Right atrium auricular region (tissue), 2 donors: ENCODE measurements around the gene PTEN. TPM values are rescaled to one million over a fixed set of nuclear protein-coding genes. Genes with fewer than 3 reads are reported as not detected.
"Not testable (repeated sequence)": the region's sequence is repeated elsewhere in the genome, so short reads cannot be mapped to it uniquely, and the experiment has no call there.

Source experiments
- DNase-seq: peaks from one replicate; pipeline ENCODE4 v3.0.0-alpha.2; 2019; ENCODE audit warnings: low spot score
- H3K27ac ChIP-seq, 2 donors: fragments of 200-600 bp; sonication (generic); 1 replicate in 1 of 2; 2 replicates in 1 of 2; pipeline ENCODE4 v1.5.1; 2016 to 2019
- H3K27me3 ChIP-seq, 2 donors: fragments of 200-600 bp; sonication (generic); one replicate each; pipeline versions ENCODE4 v1.5.1 to v1.6.0; 2017 to 2019
- H3K36me3 ChIP-seq: fragments of 200-600 bp; sonication (generic); one replicate; pipeline ENCODE4 v1.5.1; 2016
- H3K4me1 ChIP-seq, 2 donors: fragments of 200-600 bp; sonication (generic); one replicate each; pipeline versions ENCODE4 v1.5.1 to v1.6.0; 2017 to 2019
- H3K4me3 ChIP-seq, 2 donors: fragments of 200-600 bp; sonication (generic); 1 replicate in 1 of 2; 2 replicates in 1 of 2; pipeline ENCODE4 v1.5.1; 2017 to 2019; ENCODE audit warnings: mild to moderate bottlenecking in 1 of 2, moderate library complexity in 1 of 2
- H3K9me3 ChIP-seq, 2 donors: fragments of 200-600 bp; sonication (generic); one replicate each; pipeline ENCODE4 v1.5.1; 2019
- CTCF ChIP-seq, 2 donors: fragments of 200-600 bp; sonication (generic); IDR thresholded peaks; one replicate each; pipeline ENCODE4 v1.5.1; 2019; ENCODE audit warnings: antibody characterized with exemption in 2 of 2
- total RNA-seq, 2 donors: library from RNA; depleted of rRNA; stranded (reverse); fragments of >200 nt; gene quantifications; one replicate each; pipeline ENCODE4 v1.1.0, GENCODE V29; 2016

The PTEN gene
- total RNA-seq, 2 donors from 2014 or later = 46.5 to 55.9 TPM

- Histone ChIP-seq H3K4me1 (peaks cover 3 to 70% of the 10 kb centered on the region in 2 donors), H3K27me3 (no peaks in the 10 kb centered on the region), H3K27ac (peak overlapping the region in 1 of 2 donors; percentile 9), H3K4me3 (no peak overlapping the region), H3K36me3 (peaks cover 4% of the 10 kb centered on the region), H3K9me3 (no peaks in the 10 kb centered on the region)
- TF ChIP-seq CTCF (IDR thresholded peaks at IDR 0.05) = no peak
- DNase-seq = no peak
These were observed 10.2 kb downstream of the PTEN start for GRCh38 chr10:87873656-87874055.

GRCh38 chr10:87875929-87876571 lies 12.6 kb downstream of the PTEN start:
- Histone ChIP-seq H3K4me1 (peaks cover 3 to 64% of the 10 kb centered on the region in 2 donors), H3K36me3 (peaks cover 8% of the 10 kb centered on the region), H3K27me3 (no peaks in the 10 kb centered on the region), H3K9me3 (no peaks in the 10 kb centered on the region), H3K27ac (no peak overlapping the region), H3K4me3 (no peak overlapping the region)
- no peak for DNase-seq
- no peak for TF ChIP-seq CTCF (IDR thresholded peaks at IDR 0.05)

- Histone ChIP-seq H3K27me3 (no peaks in the 10 kb centered on the region), H3K27ac (no peak overlapping the region), H3K4me1 (peaks cover 3 to 60% of the 10 kb centered on the region in 2 donors), H3K36me3 (peaks cover 12% of the 10 kb centered on the region), H3K4me3 (no peak overlapping the region), H3K9me3 (no peaks in the 10 kb centered on the region)
- DNase-seq = no peak
- no peak for TF ChIP-seq CTCF (IDR thresholded peaks at IDR 0.05)
These were observed 15.4 kb downstream of the PTEN start for GRCh38 chr10:87878664-87879459.

GRCh38 chr10:87880336-87880735 lies 16.9 kb downstream of the PTEN start:
- TF ChIP-seq CTCF (IDR thresholded peaks at IDR 0.05) = no peak
- peaks cover 0 to 45% of the 10 kb centered on the region in 2 donors for H3K4me1 ChIP-seq
- H3K27me3 ChIP-seq = no peaks in the 10 kb centered on the region

GRCh38 chr10:87881373-87882059 lies 18.1 kb downstream of the PTEN start:
- H3K4me1 ChIP-seq = peaks cover 0 to 35% of the 10 kb centered on the region in 2 donors

More at GRCh38 chr10:87880336-87880735, 16.9 kb downstream of the PTEN start:
- no peak overlapping the region for H3K4me3 ChIP-seq
- peaks cover 12% of the 10 kb centered on the region for H3K36me3 ChIP-seq
- H3K9me3 ChIP-seq = no peaks in the 10 kb centered on the region
- DNase-seq = no peak
- no peak overlapping the region for H3K27ac ChIP-seq

More at GRCh38 chr10:87881373-87882059, 18.1 kb downstream of the PTEN start:
- DNase-seq, H3K9me3 ChIP-seq, H3K4me3 ChIP-seq, H3K27me3 ChIP-seq, H3K27ac ChIP-seq: not testable (repeated sequence)
- H3K36me3 ChIP-seq = peaks cover 21% of the 10 kb centered on the region
